Activated T-cell treated with anti-CD3 and anti-CD28 coated beads, Interleukin-2, amount 50 U/mL, for 4 hours (primary cell): ENCODE data around the gene MTR. TPM values are rescaled to one million over a fixed set of nuclear protein-coding genes. Genes with fewer than 3 reads are reported as not detected.
A peak's percentile ranks its signal among the peaks of the same experiment; 100 is the strongest.

Experiments used
- ATAC-seq, 2 donors: fragments of 200-7000 bp; cut with Tn5 transposase; one replicate each; pipeline ENCODE4 v1.10.0; 2021
- DNase-seq: peaks from one replicate; pipeline ENCODE4 v3.0.0-alpha.2; 2020
- H3K27me3 Mint-ChIP-seq: one replicate; pipeline ENCODE4 v1.8.0; 2021; ENCODE audit warnings: low read depth, mixed read lengths
- H3K36me3 Mint-ChIP-seq: one replicate; pipeline ENCODE4 v1.8.0; 2022; ENCODE audit warnings: mixed read lengths; ENCODE audit not compliant: insufficient read depth
- H3K4me1 Mint-ChIP-seq: one replicate; pipeline ENCODE4 v1.8.0; 2021; ENCODE audit warnings: low read depth, mixed read lengths
- H3K4me3 Mint-ChIP-seq: one replicate; pipeline ENCODE4 v1.8.0; 2021; ENCODE audit warnings: mild to moderate bottlenecking, moderate library complexity, mixed read lengths
- H3K9me3 Mint-ChIP-seq: one replicate; pipeline ENCODE4 v1.8.0; 2021; ENCODE audit warnings: mixed read lengths
- total RNA-seq, 3 donors: library from RNA; stranded (reverse); gene quantifications; one replicate each; pipeline ENCODE4 v1.2.1, GENCODE V29; 2021

Gene MTR
- total RNA-seq, 3 donors from 2014 or later, result 34.2 to 40.1 (median 39.0) TPM

DNA sequence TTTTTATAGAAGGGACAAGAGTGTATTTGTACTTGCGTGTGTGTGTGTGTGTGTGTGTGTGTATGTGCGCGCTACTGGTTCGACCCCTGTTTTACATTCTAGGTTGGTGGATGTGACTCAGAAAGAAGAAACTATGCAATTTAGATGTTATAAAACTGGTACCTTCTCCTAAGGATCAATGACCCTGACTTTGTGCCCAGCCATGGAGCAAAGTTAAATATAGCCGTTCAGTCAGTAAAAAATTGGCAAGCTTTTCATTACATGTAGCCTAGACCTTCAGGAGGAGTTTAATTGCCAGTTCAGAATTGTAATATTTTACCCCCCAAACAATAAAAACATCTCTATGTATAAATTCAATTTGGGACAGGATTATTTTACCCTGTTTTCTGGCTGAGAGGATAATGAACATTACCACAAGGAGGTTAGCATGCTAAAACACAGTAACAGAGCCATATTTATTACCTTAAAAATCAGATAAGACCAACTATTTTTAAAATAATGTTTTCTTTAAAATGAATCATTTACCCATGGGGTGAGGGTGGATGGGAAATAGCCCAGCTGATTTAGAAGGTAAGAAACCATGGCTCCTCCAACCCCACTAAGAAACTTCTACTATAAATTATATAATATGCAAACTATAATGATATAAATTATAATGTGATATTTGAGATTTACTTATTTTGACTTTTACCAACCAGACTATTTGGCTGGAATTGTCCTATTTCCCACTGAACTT is 33.5 kb upstream of the MTR start:
- Mint-ChIP-seq H3K27me3 (peaks cover 5% of the 10 kb centered on the region), H3K4me3 (no peak overlapping the region), H3K4me1 (no peaks in the 10 kb centered on the region), H3K9me3 (no peaks in the 10 kb centered on the region), H3K36me3 (no peaks in the 10 kb centered on the region)
- DNase-seq, result no peak
- ATAC-seq, result no peak

GRCh38 chr1:236762410-236762809 is 32.7 kb upstream of the MTR start:
- Mint-ChIP-seq H3K36me3 (no peaks in the 10 kb centered on the region), H3K4me3 (no peak overlapping the region), H3K27me3 (peaks cover 6% of the 10 kb centered on the region), H3K4me1 (no peaks in the 10 kb centered on the region), H3K9me3 (no peaks in the 10 kb centered on the region)
- ATAC-seq, result no peak
- DNase-seq, result no peak

- ATAC-seq (no peak), DNase-seq (no peak)
- H3K4me1 Mint-ChIP-seq, result no peaks in the 10 kb centered on the region
- H3K36me3 Mint-ChIP-seq, result no peaks in the 10 kb centered on the region
- H3K27me3 Mint-ChIP-seq, result peaks cover 18% of the 10 kb centered on the region
- no peak overlapping the region for H3K4me3 Mint-ChIP-seq
- H3K9me3 Mint-ChIP-seq, result no peaks in the 10 kb centered on the region
Measured at GRCh38 chr1:236765831-236766230, 29.3 kb upstream of the MTR start.

GRCh38 chr1:236766506-236766905 is 28.6 kb upstream of the MTR start:
- DNase-seq (no peak), ATAC-seq (no peak)
- Mint-ChIP-seq H3K36me3 (no peaks in the 10 kb centered on the region), H3K4me3 (no peak overlapping the region), H3K9me3 (no peaks in the 10 kb centered on the region), H3K4me1 (no peaks in the 10 kb centered on the region), H3K27me3 (peaks cover 19% of the 10 kb centered on the region)

DNA sequence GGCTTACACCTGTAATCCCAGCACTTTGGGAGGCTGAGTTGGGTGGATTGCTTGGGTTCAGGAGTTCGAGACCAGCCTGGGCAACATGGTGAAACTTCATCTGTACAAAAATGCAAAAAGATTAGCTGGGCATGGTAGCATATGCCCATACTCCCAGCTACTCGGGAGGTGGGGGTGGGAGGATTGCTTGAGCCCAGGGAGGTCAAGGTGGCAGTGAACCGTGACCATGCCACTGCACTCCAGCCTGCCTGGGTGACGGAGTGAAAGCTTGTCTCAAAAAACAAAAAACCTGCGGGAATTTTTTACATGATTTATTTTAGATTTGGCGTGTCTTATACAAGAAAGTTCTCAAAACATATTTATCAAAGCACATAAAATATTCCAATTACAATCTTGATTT is 27.8 kb upstream of the MTR start:
- ATAC-seq (no peak), DNase-seq (no peak)
- H3K27me3 Mint-ChIP-seq, result peaks cover 19% of the 10 kb centered on the region
- H3K9me3 Mint-ChIP-seq, result no peaks in the 10 kb centered on the region
- no peaks in the 10 kb centered on the region for H3K4me1 Mint-ChIP-seq
- H3K4me3 Mint-ChIP-seq, result no peak overlapping the region
- H3K36me3 Mint-ChIP-seq, result no peaks in the 10 kb centered on the region

- no peaks in the 10 kb centered on the region for H3K9me3 Mint-ChIP-seq
- H3K4me1 Mint-ChIP-seq, result no peaks in the 10 kb centered on the region
- H3K4me3 Mint-ChIP-seq, result no peak overlapping the region
- peaks cover 19% of the 10 kb centered on the region for H3K27me3 Mint-ChIP-seq
- no peaks in the 10 kb centered on the region for H3K36me3 Mint-ChIP-seq
- ATAC-seq (no peak), DNase-seq (no peak)
Measured at GRCh38 chr1:236768601-236769000, 26.5 kb upstream of the MTR start.

GRCh38 chr1:236773919-236774318 is 21.2 kb upstream of the MTR start:
- Mint-ChIP-seq H3K4me3 (no peak overlapping the region), H3K27me3 (peaks cover 29% of the 10 kb centered on the region), H3K4me1 (no peaks in the 10 kb centered on the region), H3K36me3 (no peaks in the 10 kb centered on the region), H3K9me3 (peaks cover 9% of the 10 kb centered on the region)
- DNase-seq (no peak), ATAC-seq (no peak)

- no peak overlapping the region for H3K4me3 Mint-ChIP-seq
- peaks cover 14% of the 10 kb centered on the region for H3K9me3 Mint-ChIP-seq
- peaks cover 4% of the 10 kb centered on the region for H3K36me3 Mint-ChIP-seq
- DNase-seq (no peak), ATAC-seq (no peak)
- peaks cover 34% of the 10 kb centered on the region for H3K27me3 Mint-ChIP-seq
- H3K4me1 Mint-ChIP-seq, result no peaks in the 10 kb centered on the region
Measured at GRCh38 chr1:236774926-236775325, 20.2 kb upstream of the MTR start.

DNA sequence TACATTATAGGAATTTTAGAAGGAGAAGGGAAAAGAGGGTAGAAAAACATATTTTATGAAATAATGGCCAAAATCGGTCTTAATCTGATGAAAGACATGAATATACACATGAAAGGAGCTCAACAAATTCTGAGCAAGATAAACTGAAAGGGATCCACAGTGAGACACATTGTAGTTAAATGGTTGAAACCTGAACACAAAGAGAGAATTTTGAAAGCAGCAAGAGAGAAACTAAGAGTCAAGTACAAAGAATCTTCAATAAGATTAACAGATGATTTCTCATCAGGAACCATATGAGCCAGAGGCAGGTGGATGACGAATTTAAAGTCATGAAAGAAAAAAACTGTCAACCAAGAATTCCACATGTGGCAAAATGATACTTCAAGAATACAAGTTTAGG is 15.8 kb upstream of the MTR start:
- no peak for DNase-seq
- Mint-ChIP-seq H3K4me3 (no peak overlapping the region), H3K4me1 (no peaks in the 10 kb centered on the region), H3K27me3 (peaks cover 35% of the 10 kb centered on the region), H3K9me3 (peaks cover 14% of the 10 kb centered on the region), H3K36me3 (peaks cover 4% of the 10 kb centered on the region)
- no peak for ATAC-seq

GRCh38 chr1:236785477-236785876 is 9.6 kb upstream of the MTR start:
- H3K9me3 Mint-ChIP-seq, result no peaks in the 10 kb centered on the region
- DNase-seq (no peak), ATAC-seq (no peak)
- H3K27me3 Mint-ChIP-seq, result peaks cover 4% of the 10 kb centered on the region
- no peaks in the 10 kb centered on the region for H3K36me3 Mint-ChIP-seq
- H3K4me1 Mint-ChIP-seq, result no peaks in the 10 kb centered on the region
- no peak overlapping the region for H3K4me3 Mint-ChIP-seq

DNA sequence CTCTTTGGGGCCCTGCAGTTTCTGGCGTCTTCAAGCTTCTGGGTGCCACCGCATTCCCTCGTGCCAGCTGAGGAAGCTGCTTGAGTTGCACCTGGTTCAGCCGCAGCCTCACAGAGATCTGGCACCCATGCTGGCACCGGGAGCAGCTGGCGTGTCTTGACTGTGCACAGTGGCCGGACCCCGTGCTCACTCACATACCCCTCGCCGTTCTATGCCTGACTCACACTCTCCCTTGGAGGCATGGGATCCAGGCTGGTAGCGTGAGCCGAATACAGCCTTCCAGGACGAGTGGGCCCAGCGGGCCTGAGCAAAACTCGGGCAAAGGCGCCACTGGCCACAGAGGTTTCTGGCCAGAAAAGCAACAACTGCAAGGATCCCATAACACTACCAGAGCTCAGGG is 8.6 kb upstream of the MTR start:
- H3K27me3 Mint-ChIP-seq, result peaks cover 2% of the 10 kb centered on the region
- DNase-seq (no peak), ATAC-seq (no peak)
- H3K4me1 Mint-ChIP-seq, result no peaks in the 10 kb centered on the region
- H3K9me3 Mint-ChIP-seq, result no peaks in the 10 kb centered on the region
- no peaks in the 10 kb centered on the region for H3K36me3 Mint-ChIP-seq
- no peak overlapping the region for H3K4me3 Mint-ChIP-seq

GRCh38 chr1:236794585-236795034 is 482 bp upstream of the MTR start:
- no peaks in the 10 kb centered on the region for H3K36me3 Mint-ChIP-seq
- ATAC-seq, result no peak
- no peaks in the 10 kb centered on the region for H3K9me3 Mint-ChIP-seq
- DNase-seq, result no peak
- peak overlapping the region; percentile 84 for H3K4me3 Mint-ChIP-seq
- H3K4me1 Mint-ChIP-seq, result peaks cover 26% of the 10 kb centered on the region
- H3K27me3 Mint-ChIP-seq, result peaks cover 5% of the 10 kb centered on the region

DNA sequence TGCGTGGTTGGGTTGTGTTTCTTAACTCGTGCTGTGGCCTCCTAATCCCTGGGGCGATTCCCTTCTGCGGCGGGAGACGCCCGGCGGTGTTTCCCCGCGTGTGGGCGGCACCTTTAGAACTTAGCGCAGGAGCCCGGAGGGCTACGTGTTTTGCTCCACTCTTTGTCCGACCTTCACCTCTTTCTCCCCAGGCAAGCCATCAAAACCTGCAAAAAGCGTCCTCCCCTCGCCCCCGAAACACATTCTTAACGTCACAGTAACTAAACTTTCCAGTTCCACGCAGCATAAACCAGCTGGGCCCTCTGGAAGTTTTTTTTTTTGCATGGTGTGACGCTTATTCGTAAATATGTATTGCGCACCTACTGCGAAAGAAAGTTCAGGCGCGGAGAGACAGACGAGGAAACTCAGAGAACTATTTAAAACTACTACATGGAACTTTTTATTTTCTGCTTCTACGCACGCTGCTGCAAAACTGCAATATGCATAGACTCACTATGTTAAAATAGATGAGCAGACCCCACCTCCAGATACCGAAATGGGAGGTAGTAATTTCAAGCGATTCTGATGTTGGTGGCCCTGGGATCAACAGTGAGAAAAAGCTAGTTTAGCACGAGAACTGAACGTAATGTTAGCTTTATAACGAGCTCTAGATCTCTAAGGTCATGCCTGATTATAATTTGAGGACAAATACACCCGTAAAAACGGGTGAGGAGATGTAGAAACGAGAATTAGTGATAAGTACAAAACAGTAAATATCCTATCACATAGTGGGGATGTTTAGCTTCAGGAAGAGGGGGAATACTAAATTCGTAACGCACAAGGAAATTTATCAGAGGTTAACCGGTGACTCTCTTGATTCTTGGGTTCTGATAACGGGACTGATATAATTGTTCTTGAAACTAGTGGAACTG is 920 bp downstream of the MTR start:
- peaks cover 34% of the 10 kb centered on the region for H3K4me1 Mint-ChIP-seq
- DNase-seq (peak; percentile 64), ATAC-seq (peak in 1 of 2 donors; percentile 3)
- H3K9me3 Mint-ChIP-seq, result no peaks in the 10 kb centered on the region
- peak overlapping the region; percentile 84 for H3K4me3 Mint-ChIP-seq
- peaks cover 5% of the 10 kb centered on the region for H3K27me3 Mint-ChIP-seq
- peaks cover 2% of the 10 kb centered on the region for H3K36me3 Mint-ChIP-seq

DNA sequence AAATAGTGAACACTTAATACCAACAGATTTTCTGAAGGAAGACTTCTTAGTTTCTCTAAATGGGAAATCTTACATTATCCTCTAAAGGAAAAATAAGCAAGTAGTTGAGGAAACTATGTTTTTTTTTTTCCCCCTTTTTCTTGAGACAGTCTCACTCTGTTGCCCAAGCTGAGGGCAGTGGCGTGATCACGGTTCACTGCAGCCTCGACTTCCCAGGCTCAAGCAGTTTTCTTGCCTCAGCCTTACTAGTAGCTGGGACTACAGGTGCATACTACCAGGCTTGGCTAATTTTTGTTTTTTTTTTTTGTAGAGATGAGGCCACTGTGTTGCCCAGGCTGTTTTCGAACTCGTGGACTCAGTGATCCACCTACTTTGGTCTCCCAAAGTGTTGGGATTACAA is 3.9 kb downstream of the MTR start:
- Mint-ChIP-seq H3K9me3 (no peaks in the 10 kb centered on the region), H3K4me1 (peaks cover 55% of the 10 kb centered on the region), H3K36me3 (peaks cover 17% of the 10 kb centered on the region), H3K27me3 (no peaks in the 10 kb centered on the region), H3K4me3 (no peak overlapping the region)
- DNase-seq (no peak), ATAC-seq (no peak)
